H9 (cell line): ENCODE measurements around the gene NTF3. TPM values are rescaled to one million over a fixed set of nuclear protein-coding genes. Genes with fewer than 3 reads are reported as not detected.

Experiments used
- DNase-seq: peaks from one replicate; pipeline ENCODE4 v3.0.0-alpha.2; 2017
- H2AFZ ChIP-seq: one replicate; pipeline ENCODE4 v1.6.1; 2013; ENCODE audit warnings: mild to moderate bottlenecking, low read length, control low read depth, moderate library complexity
- H2AK5ac ChIP-seq: 2 replicates; pipeline ENCODE4 v1.6.1; 2013; ENCODE audit warnings: low read length, control low read depth, mixed read lengths; ENCODE audit not compliant: insufficient read length
- H2BK120ac ChIP-seq: one replicate; pipeline ENCODE4 v1.6.1; 2013; ENCODE audit warnings: low read depth, mild to moderate bottlenecking, low read length, control low read depth, inconsistent platforms; ENCODE audit not compliant: poor library complexity, severe bottlenecking
- H2BK12ac ChIP-seq: 2 replicates; pipeline ENCODE4 v1.6.1; 2013; ENCODE audit warnings: low read length, control low read depth, mixed read lengths, low read depth; ENCODE audit not compliant: insufficient read length
- H2BK15ac ChIP-seq: 2 replicates; pipeline ENCODE4 v1.6.1; 2013; ENCODE audit warnings: low read depth, low read length, control low read depth
- H2BK20ac ChIP-seq: one replicate; pipeline ENCODE4 v1.6.1; 2013; ENCODE audit warnings: low read depth, mild to moderate bottlenecking, low read length, control low read depth, inconsistent platforms; ENCODE audit not compliant: poor library complexity, severe bottlenecking
- H2BK5ac ChIP-seq: 2 replicates; pipeline ENCODE4 v1.6.1; 2013; ENCODE audit warnings: low read length, control low read depth, mixed read lengths; ENCODE audit not compliant: insufficient read length
- H3K14ac ChIP-seq: 2 replicates; pipeline ENCODE4 v1.6.1; 2013; ENCODE audit warnings: low read length, control low read depth; ENCODE audit not compliant: insufficient read depth
- H3K18ac ChIP-seq: 2 replicates; pipeline ENCODE4 v1.6.1; 2013; ENCODE audit warnings: low read depth, mild to moderate bottlenecking, mixed read lengths, low read length, control low read depth; ENCODE audit not compliant: insufficient read length
- H3K23ac ChIP-seq: 2 replicates; pipeline ENCODE4 v1.6.1; 2013; ENCODE audit warnings: low read length, control low read depth, mixed read lengths, low read depth; ENCODE audit not compliant: insufficient read length
- H3K23me2 ChIP-seq: 2 replicates; pipeline ENCODE4 v1.6.1; 2013; ENCODE audit warnings: low read depth, mild to moderate bottlenecking, mixed read lengths, low read length, control low read depth; ENCODE audit not compliant: insufficient read length, poor library complexity, severe bottlenecking
- H3K27ac ChIP-seq: 2 replicates; pipeline ENCODE4 v1.5.1; 2013; ENCODE audit warnings: low read length, control low read depth, mixed read lengths, low read depth; ENCODE audit not compliant: insufficient read length
- H3K27me3 ChIP-seq: 2 replicates; pipeline ENCODE4 v1.6.1; 2013; ENCODE audit warnings: low read length, control low read depth, inconsistent platforms; ENCODE audit not compliant: insufficient read depth
- H3K4ac ChIP-seq: 2 replicates; pipeline ENCODE4 v1.6.1; 2013; ENCODE audit warnings: low read depth, mild to moderate bottlenecking, control low read depth, inconsistent platforms, low read length, moderate library complexity
- H3K4me1 ChIP-seq: 2 replicates; pipeline ENCODE4 v1.6.1; 2013; ENCODE audit warnings: low read length, control low read depth, inconsistent platforms; ENCODE audit not compliant: insufficient read depth
- H3K4me2 ChIP-seq: 2 replicates; pipeline ENCODE4 v1.6.1; 2013; ENCODE audit warnings: low read length, control low read depth, mixed read lengths; ENCODE audit not compliant: insufficient read length, insufficient read depth
- H3K56ac ChIP-seq: 2 replicates; pipeline ENCODE4 v1.6.1; 2013; ENCODE audit warnings: low read depth, mild to moderate bottlenecking, mixed read lengths, low read length, control low read depth; ENCODE audit not compliant: insufficient read length
- H3K79me1 ChIP-seq: 2 replicates; pipeline ENCODE4 v1.6.1; 2013; ENCODE audit warnings: low read depth, mild to moderate bottlenecking, moderate library complexity, low read length, control low read depth, inconsistent platforms; ENCODE audit not compliant: insufficient read depth, poor library complexity, severe bottlenecking
- H3K79me2 ChIP-seq: 2 replicates; pipeline ENCODE4 v1.6.1; 2013; ENCODE audit warnings: low read length, control low read depth, inconsistent platforms; ENCODE audit not compliant: insufficient read depth
- H3K9ac ChIP-seq: 2 replicates; pipeline ENCODE4 v1.6.1; 2013; ENCODE audit warnings: low read length, control low read depth, mixed read lengths; ENCODE audit not compliant: insufficient read length; ENCODE audit errors: extremely low read depth
- H3K9me3 ChIP-seq: one replicate; pipeline ENCODE4 v1.6.1; 2013; ENCODE audit warnings: low read depth, low read length, inconsistent platforms; ENCODE audit not compliant: control insufficient read depth
- H3T11ph ChIP-seq: one replicate; pipeline ENCODE4 v1.6.1; 2013; ENCODE audit warnings: mild to moderate bottlenecking, low read length, control low read depth, inconsistent platforms
- H4K20me1 ChIP-seq: one replicate; pipeline ENCODE4 v1.6.1; 2013; ENCODE audit not compliant: control insufficient read depth, insufficient read length, insufficient read depth
- H4K5ac ChIP-seq: 2 replicates; pipeline ENCODE4 v1.6.1; 2013; ENCODE audit warnings: low read depth, mild to moderate bottlenecking, mixed read lengths, low read length, control low read depth; ENCODE audit not compliant: insufficient read length
- H4K8ac ChIP-seq: replicated peaks from 2 replicates; pipeline ENCODE4 v1.6.1; 2013; ENCODE audit warnings: low read length, control low read depth, mixed read lengths, low read depth; ENCODE audit not compliant: insufficient read length
- H4K91ac ChIP-seq: 2 replicates; pipeline ENCODE4 v1.6.1; 2013; ENCODE audit warnings: low read depth, mild to moderate bottlenecking, moderate library complexity, mixed read lengths, low read length, control low read depth; ENCODE audit not compliant: insufficient read length
- H3K27ac Mint-ChIP-seq, 3 experiments: 2 replicates in 2 of 3; 3 replicates in 1 of 3; pipeline ENCODE4 v1.8.0; 2020 to 2021; ENCODE audit warnings: mixed read lengths in 3 of 3, mild to moderate bottlenecking in 1 of 3, moderate library complexity in 1 of 3
- H3K27me3 Mint-ChIP-seq: 2 replicates; pipeline ENCODE4 v1.8.0; 2021; ENCODE audit warnings: low read depth, mild to moderate bottlenecking, moderate library complexity, mixed read lengths
- H3K36me3 Mint-ChIP-seq, 3 experiments: 2 replicates in 2 of 3; 3 replicates in 1 of 3; pipeline ENCODE4 v1.8.0; 2020 to 2021; ENCODE audit warnings: low read depth in 3 of 3, mixed read lengths in 3 of 3; ENCODE audit not compliant: insufficient read depth in 1 of 3
- H3K4me1 Mint-ChIP-seq, 2 experiments: 2 replicates each; pipeline ENCODE4 v1.8.0; 2020; ENCODE audit warnings: mixed read lengths in 2 of 2
- H3K4me3 Mint-ChIP-seq, 2 experiments: 2 replicates in 1 of 2; 3 replicates in 1 of 2; pipeline ENCODE4 v1.8.0; 2020 to 2021; ENCODE audit warnings: mild to moderate bottlenecking in 2 of 2, mixed read lengths in 2 of 2, moderate library complexity in 1 of 2
- H3K9me3 Mint-ChIP-seq, 2 experiments: 2 replicates in 1 of 2; 3 replicates in 1 of 2; pipeline ENCODE4 v1.8.0; 2020; ENCODE audit warnings: mild to moderate bottlenecking in 2 of 2, mixed read lengths in 2 of 2, moderate library complexity in 1 of 2
- WGBS: extraction: QIAGEN DNeasy Blood & Tissue Kit; methylation state at CpG from one replicate; pipeline ENCODE4 v1.1.7; 2013; ENCODE audit warnings: missing lambda C conversion rate, low lambda C conversion rate, mixed read lengths; ENCODE audit not compliant: insufficient read length; ENCODE audit errors: extremely low coverage; 5-methylcytosine and 5-hydroxymethylcytosine counted together
- total RNA-seq: library from RNA; stranded (reverse); gene quantifications from 2 replicates; pipeline ENCODE4 v1.2.1, GENCODE V29; 2021
- TF ChIP-seq, protein P1 (sequence below): fragments of 200-600 bp; sonication (generic); conservative IDR thresholded peaks from 3 replicates; pipeline ENCODE4 v1.8.0; 2021; ENCODE audit warnings: antibody characterized with exemption, mild to moderate bottlenecking

NTF3 gene
- total RNA-seq, 1 experiment from 2014 or later = 0.48 TPM

DNA sequence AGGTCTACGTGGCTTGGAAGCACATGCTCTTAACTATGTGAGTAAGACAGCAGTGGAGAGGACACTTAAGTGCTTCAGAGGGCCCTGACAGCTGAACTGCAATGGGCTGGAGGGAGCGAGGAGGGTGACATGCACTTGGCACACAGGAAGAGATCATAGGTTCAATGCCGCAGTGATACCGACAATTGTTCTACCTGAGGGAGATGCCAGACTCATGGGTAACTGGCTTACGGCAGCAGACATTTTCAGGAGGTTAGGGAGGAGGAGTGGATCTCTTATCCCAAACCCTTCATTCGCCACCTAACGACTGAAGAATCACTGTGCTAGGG lies 68.4 kb downstream of the NTF3 start:
- Histone ChIP-seq H2BK20ac (no peak overlapping the region), H3K23ac (no peak overlapping the region), H3K27ac (no peak overlapping the region), H3K27me3 (no peaks in the 10 kb centered on the region; the same call in 1 of the 2 replicates), H3K4me2 (no peak overlapping the region), H2BK12ac (no peak overlapping the region), H2BK5ac (no peak overlapping the region), H3K4me1 (no peaks in the 10 kb centered on the region), H3K9me3 (no peaks in the 10 kb centered on the region), H3T11ph (no peak overlapping the region), H3K18ac (no peak overlapping the region), H3K14ac (no peak overlapping the region), H4K8ac (no peak overlapping the region), H2BK15ac (no peak overlapping the region), H3K56ac (no peak overlapping the region), H4K91ac (no peak overlapping the region), H3K79me2 (no peaks in the 10 kb centered on the region), H3K79me1 (no peaks in the 10 kb centered on the region), H2BK120ac (no peak overlapping the region), H3K23me2 (no peaks in the 10 kb centered on the region), H4K20me1 (no peaks in the 10 kb centered on the region), H4K5ac (no peak overlapping the region), H3K9ac (no peak overlapping the region), H2AK5ac (no peak overlapping the region), H3K4ac (no peak overlapping the region), H2AFZ (no peak overlapping the region)
- no peak for DNase-seq
- Mint-ChIP-seq H3K4me1 (peaks cover 9 to 14% of the 10 kb centered on the region in 2 experiments), H3K36me3 (no peaks in the 10 kb centered on the region), H3K27ac (no peak overlapping the region), H3K9me3 (no peaks in the 10 kb centered on the region; a peak in 1 of 5 replicates), H3K27me3 (peaks cover 15% of the 10 kb centered on the region), H3K4me3 (no peak overlapping the region)
- TF ChIP-seq, protein P1, sequence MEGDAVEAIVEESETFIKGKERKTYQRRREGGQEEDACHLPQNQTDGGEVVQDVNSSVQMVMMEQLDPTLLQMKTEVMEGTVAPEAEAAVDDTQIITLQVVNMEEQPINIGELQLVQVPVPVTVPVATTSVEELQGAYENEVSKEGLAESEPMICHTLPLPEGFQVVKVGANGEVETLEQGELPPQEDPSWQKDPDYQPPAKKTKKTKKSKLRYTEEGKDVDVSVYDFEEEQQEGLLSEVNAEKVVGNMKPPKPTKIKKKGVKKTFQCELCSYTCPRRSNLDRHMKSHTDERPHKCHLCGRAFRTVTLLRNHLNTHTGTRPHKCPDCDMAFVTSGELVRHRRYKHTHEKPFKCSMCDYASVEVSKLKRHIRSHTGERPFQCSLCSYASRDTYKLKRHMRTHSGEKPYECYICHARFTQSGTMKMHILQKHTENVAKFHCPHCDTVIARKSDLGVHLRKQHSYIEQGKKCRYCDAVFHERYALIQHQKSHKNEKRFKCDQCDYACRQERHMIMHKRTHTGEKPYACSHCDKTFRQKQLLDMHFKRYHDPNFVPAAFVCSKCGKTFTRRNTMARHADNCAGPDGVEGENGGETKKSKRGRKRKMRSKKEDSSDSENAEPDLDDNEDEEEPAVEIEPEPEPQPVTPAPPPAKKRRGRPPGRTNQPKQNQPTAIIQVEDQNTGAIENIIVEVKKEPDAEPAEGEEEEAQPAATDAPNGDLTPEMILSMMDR = no peak
- WGBS = no CpG with 5 or more reads among the region's 7 CpGs
